Measurements from ENCODE around the gene KBTBD6. TPM values are rescaled to one million over a fixed set of nuclear protein-coding genes. Genes with fewer than 3 reads are reported as not detected.

The KBTBD6 gene
- total RNA-seq, 1 experiment from 2014 or later, result 9.3 TPM

DNA sequence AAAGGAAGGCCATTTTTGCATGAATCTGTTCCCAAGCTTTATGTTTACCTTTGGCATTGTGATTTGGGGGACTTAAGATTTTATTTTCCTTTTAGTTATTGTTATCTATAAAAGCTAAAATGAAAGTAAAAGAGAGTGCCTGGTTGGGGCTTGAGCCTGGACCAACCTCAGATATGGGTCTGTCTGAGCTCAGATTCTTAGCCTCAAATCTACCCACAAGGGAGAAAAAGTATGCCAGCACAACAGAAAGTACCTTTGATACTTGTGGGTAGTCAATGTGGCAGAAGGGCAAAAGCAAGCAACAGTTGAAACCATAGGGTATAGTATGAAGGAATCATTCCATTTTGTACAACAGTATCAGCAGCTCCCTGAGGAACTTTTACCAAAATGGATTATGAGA is 26.6 kb upstream of the KBTBD6 start:
- no peaks in the 10 kb centered on the region for H3K4me1 ChIP-seq
- H3K4me3 ChIP-seq (ENCODE audit: low read depth, low read length), result no peak overlapping the region
- CTCF ChIA-PET, result no interaction called here
- TF ChIP-seq, protein P1, sequence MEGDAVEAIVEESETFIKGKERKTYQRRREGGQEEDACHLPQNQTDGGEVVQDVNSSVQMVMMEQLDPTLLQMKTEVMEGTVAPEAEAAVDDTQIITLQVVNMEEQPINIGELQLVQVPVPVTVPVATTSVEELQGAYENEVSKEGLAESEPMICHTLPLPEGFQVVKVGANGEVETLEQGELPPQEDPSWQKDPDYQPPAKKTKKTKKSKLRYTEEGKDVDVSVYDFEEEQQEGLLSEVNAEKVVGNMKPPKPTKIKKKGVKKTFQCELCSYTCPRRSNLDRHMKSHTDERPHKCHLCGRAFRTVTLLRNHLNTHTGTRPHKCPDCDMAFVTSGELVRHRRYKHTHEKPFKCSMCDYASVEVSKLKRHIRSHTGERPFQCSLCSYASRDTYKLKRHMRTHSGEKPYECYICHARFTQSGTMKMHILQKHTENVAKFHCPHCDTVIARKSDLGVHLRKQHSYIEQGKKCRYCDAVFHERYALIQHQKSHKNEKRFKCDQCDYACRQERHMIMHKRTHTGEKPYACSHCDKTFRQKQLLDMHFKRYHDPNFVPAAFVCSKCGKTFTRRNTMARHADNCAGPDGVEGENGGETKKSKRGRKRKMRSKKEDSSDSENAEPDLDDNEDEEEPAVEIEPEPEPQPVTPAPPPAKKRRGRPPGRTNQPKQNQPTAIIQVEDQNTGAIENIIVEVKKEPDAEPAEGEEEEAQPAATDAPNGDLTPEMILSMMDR (IDR thresholded peaks at IDR 0.05; ENCODE audit: insufficient read depth in 1 of 2, low read depth in 1 of 2, low read length in 1 of 2, severe bottlenecking in 1 of 2, unreplicated experiment in 1 of 2), result no peak
- POLR2A ChIA-PET, result no interaction called here
- no peaks in the 10 kb centered on the region for H3K27me3 ChIP-seq (replicated peaks; ENCODE audit: control insufficient read depth, insufficient read depth, low read length)
- no peaks in the 10 kb centered on the region for H3K36me3 ChIP-seq (ENCODE audit: control insufficient read depth, insufficient read depth, low read length)
- Mint-ChIP-seq H3K4me3 (ENCODE audit: unreplicated experiment) (no peak overlapping the region), H3K27ac (ENCODE audit: unreplicated experiment) (no peak overlapping the region), H3K4me1 (ENCODE audit: low read depth, unreplicated experiment) (no peaks in the 10 kb centered on the region), H3K9me3 (ENCODE audit: unreplicated experiment) (no peaks in the 10 kb centered on the region), H3K36me3 (ENCODE audit: insufficient read depth, unreplicated experiment) (no peaks in the 10 kb centered on the region), H3K27me3 (ENCODE audit: insufficient read depth, unreplicated experiment) (no peaks in the 10 kb centered on the region)
- intact Hi-C loops (cut with micrococcal nuclease; ENCODE audit: unreplicated experiment), result no loop called here
- DNase-seq, result no peak
- BruUV-seq (replicated peaks), result no TSS peak
- no peaks in the 10 kb centered on the region for H3K9me3 ChIP-seq

DNA sequence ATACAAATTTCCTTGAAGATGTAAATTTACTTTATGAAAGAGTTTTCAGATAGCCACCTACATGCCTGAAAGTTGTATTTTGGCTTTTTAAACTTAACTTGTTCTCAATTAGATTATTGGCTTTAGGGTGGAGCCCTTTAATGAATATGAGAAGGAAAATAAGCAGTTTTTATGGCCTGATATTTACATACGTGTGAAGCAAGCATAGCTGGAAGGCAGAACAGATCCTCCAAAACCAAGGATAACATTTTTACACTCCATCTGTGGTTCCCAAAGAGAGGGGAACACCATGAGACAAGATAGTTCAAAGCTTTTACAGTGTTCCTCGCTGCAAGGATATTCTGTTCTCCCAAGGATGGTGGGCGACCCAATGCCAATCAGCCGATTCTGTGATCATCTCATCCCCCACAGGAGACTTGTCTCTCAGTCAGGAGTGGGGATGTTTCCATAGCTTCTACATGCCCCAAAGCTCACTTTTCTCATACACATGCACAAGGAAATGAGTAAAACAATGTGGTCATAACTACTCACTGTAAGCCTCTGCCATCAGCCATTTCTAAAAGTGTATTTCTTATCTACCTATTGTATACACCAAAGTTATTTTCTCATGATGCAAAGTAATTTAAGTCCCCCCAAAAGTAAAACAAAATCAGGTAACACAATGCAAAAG is 24.6 kb upstream of the KBTBD6 start:
- no peak overlapping the region for H3K4me3 Mint-ChIP-seq (ENCODE audit: unreplicated experiment)
- Histone ChIP-seq H3K4me3 (ENCODE audit: low read depth, low read length) (no peak overlapping the region), H3K9me3 (no peaks in the 10 kb centered on the region; the same call in none of the 2 replicates), H3K27me3 (replicated peaks; ENCODE audit: control insufficient read depth, insufficient read depth, low read length) (no peaks in the 10 kb centered on the region), H3K36me3 (ENCODE audit: control insufficient read depth, insufficient read depth, low read length) (no peaks in the 10 kb centered on the region), H3K4me1 (no peaks in the 10 kb centered on the region)
- peaks cover 19% of the 10 kb centered on the region for H3K9me3 Mint-ChIP-seq (ENCODE audit: unreplicated experiment)
- no peak for DNase-seq
- no peaks in the 10 kb centered on the region for H3K27me3 Mint-ChIP-seq (ENCODE audit: insufficient read depth, unreplicated experiment)
- H3K27ac Mint-ChIP-seq (ENCODE audit: unreplicated experiment), result no peak overlapping the region
- intact Hi-C loops (cut with micrococcal nuclease; ENCODE audit: unreplicated experiment), result no loop called here
- TF ChIP-seq, protein P1 (IDR thresholded peaks at IDR 0.05; ENCODE audit: insufficient read depth in 1 of 2, low read depth in 1 of 2, low read length in 1 of 2, severe bottlenecking in 1 of 2, unreplicated experiment in 1 of 2), result no peak
- CTCF ChIA-PET, result interaction anchor here (0.5 kb wide), 1 partner anchor 159 kb away, joined by 4 read pairs; no protein-coding TSS in a partner anchor
- peaks cover 2% of the 10 kb centered on the region for H3K36me3 Mint-ChIP-seq (ENCODE audit: insufficient read depth, unreplicated experiment)
- no peaks in the 10 kb centered on the region for H3K4me1 Mint-ChIP-seq (ENCODE audit: low read depth, unreplicated experiment)
- BruUV-seq (replicated peaks), result no TSS peak
- POLR2A ChIA-PET, result no interaction called here

DNA sequence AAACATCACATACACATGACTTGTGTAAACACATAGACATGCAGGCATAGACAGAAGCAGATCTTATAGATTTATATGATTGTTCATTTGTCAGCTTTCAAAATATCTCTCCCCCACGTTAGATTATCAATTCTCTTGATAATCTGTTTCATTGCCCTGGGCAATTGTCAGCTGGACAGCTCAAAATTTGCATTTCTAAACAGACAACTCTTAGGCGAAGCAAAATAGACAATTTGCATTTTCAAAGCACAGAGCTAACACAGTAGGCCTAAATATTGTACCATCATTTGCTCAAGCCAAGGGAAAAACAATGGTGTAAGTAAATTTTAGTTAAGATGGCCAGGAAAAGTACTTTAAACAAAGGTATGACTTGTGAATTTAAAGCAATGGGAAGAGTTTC is 24.0 kb upstream of the KBTBD6 start:
- no peak for DNase-seq
- Mint-ChIP-seq H3K27ac (ENCODE audit: unreplicated experiment) (no peak overlapping the region), H3K27me3 (ENCODE audit: insufficient read depth, unreplicated experiment) (no peaks in the 10 kb centered on the region), H3K4me1 (ENCODE audit: low read depth, unreplicated experiment) (no peaks in the 10 kb centered on the region), H3K9me3 (ENCODE audit: unreplicated experiment) (peaks cover 24% of the 10 kb centered on the region), H3K36me3 (ENCODE audit: insufficient read depth, unreplicated experiment) (peaks cover 7% of the 10 kb centered on the region), H3K4me3 (ENCODE audit: unreplicated experiment) (no peak overlapping the region)
- intact Hi-C loops (cut with micrococcal nuclease; ENCODE audit: unreplicated experiment), result no loop called here
- BruUV-seq (replicated peaks), result no TSS peak
- POLR2A ChIA-PET, result no interaction called here
- TF ChIP-seq, protein P1 (IDR thresholded peaks at IDR 0.05; ENCODE audit: insufficient read depth in 1 of 2, low read depth in 1 of 2, low read length in 1 of 2, severe bottlenecking in 1 of 2, unreplicated experiment in 1 of 2), result no peak
- Histone ChIP-seq H3K9me3 (no peaks in the 10 kb centered on the region; the same call in none of the 2 replicates), H3K36me3 (ENCODE audit: control insufficient read depth, insufficient read depth, low read length) (no peaks in the 10 kb centered on the region), H3K27me3 (replicated peaks; ENCODE audit: control insufficient read depth, insufficient read depth, low read length) (no peaks in the 10 kb centered on the region), H3K4me3 (ENCODE audit: low read depth, low read length) (no peak overlapping the region), H3K4me1 (no peaks in the 10 kb centered on the region)
- CTCF ChIA-PET, result no interaction called here

Data from Caco-2 (cell line).